Sigmoid colon (tissue), 4 donors: Measurements from ENCODE around the gene RRP1.

Source experiments
- POLR2A ChIP-seq, 2 donors: fragments of 450-650 bp; IDR thresholded peaks; one replicate each; pipeline ENCODE4 v1.6.1; 2016; ENCODE audit warnings: antibody characterized with exemption in 2 of 2, mild to moderate bottlenecking in 2 of 2, moderate library complexity in 2 of 2
- POLR2AphosphoS5 ChIP-seq, 4 donors: sonication (generic); formaldehyde crosslinking; IDR thresholded peaks; one replicate each; pipeline ENCODE4 v1.6.1; 2017; ENCODE audit warnings: antibody characterized with exemption in 4 of 4
- TF ChIP-seq, protein P1 (sequence below), 4 experiments: fragments of 450-650 bp in 3 of 4; fragments of 200-600 bp in 1 of 4; IDR thresholded peaks; one replicate each; pipeline ENCODE4 v1.5.1; 2016 to 2019; ENCODE audit warnings: antibody characterized with exemption in 4 of 4, mild to moderate bottlenecking in 3 of 4, moderate library complexity in 2 of 4

DNA sequence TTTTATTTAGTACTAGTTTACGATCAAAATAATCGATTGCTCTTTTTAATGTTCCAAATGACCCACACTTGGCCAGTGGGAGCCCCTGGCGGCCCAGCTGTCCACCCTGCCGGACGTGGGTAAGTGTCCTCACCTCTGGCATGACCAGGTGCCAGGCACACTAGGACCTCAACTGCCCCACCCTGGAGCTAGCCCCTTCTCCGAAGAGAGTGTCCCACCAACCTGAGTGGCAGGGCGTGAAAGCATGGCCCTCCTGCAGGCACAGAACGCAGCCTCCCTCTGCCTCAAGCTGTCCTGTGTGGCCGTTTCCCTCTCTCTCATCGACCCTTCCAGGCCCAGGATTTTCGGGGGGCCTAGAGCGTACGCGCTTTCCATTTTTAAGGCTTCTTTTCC, 42.8 kb downstream of the RRP1 start:
- no peak for TF ChIP-seq POLR2AphosphoS5 (IDR thresholded peaks at IDR 0.05)
- no peak for TF ChIP-seq POLR2A (IDR thresholded peaks at IDR 0.05)
- TF ChIP-seq, protein P1, sequence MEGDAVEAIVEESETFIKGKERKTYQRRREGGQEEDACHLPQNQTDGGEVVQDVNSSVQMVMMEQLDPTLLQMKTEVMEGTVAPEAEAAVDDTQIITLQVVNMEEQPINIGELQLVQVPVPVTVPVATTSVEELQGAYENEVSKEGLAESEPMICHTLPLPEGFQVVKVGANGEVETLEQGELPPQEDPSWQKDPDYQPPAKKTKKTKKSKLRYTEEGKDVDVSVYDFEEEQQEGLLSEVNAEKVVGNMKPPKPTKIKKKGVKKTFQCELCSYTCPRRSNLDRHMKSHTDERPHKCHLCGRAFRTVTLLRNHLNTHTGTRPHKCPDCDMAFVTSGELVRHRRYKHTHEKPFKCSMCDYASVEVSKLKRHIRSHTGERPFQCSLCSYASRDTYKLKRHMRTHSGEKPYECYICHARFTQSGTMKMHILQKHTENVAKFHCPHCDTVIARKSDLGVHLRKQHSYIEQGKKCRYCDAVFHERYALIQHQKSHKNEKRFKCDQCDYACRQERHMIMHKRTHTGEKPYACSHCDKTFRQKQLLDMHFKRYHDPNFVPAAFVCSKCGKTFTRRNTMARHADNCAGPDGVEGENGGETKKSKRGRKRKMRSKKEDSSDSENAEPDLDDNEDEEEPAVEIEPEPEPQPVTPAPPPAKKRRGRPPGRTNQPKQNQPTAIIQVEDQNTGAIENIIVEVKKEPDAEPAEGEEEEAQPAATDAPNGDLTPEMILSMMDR (IDR thresholded peaks at IDR 0.05), result no peak
